Raji (cell line): ENCODE data around the gene ANKMY1.

Source experiments
- POLR2A ChIP-seq: IDR thresholded peaks from 2 replicates; pipeline ENCODE4 v1.6.1; 2011; ENCODE audit warnings: low read depth, low read length, control low read depth; ENCODE audit not compliant: insufficient read depth

Gene ANKMY1

DNA sequence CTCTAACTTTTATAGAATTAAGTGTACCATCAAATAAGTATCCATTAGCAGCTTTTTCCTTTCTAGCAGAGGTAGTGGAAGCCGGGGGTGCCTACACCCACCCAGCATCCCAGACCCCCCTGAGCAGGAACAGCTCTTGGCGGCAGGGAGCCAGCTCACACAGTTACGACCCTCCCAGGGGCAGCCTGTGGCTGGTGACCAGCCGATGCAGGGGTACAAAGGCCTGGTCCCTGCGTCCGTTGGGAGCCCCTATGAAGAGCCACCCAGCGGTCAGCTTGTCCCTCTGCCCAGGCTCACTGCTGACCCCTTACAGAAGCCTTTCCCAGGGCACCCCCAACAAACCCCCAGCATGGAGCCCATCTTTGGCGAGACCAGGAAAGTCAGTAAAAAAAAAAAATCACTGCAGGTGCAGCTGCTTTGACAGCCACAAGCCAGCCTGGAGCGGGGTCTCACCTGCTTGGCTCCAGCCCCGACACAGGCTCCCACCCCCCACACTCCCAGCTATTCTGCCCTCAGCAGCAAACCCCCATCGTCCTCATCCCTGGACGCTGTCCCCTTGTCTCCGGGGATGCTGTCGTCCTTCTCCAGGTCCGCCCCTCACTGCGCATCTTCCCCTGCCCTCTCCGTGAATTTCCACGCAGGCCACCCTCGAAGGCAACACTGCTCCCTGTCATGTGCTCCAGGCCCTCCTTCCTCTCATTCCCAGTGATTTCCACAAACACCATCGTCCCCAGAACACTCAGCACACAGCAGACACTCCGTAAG lies 79.3 kb downstream of the ANKMY1 start:
- no peak for TF ChIP-seq POLR2A

DNA sequence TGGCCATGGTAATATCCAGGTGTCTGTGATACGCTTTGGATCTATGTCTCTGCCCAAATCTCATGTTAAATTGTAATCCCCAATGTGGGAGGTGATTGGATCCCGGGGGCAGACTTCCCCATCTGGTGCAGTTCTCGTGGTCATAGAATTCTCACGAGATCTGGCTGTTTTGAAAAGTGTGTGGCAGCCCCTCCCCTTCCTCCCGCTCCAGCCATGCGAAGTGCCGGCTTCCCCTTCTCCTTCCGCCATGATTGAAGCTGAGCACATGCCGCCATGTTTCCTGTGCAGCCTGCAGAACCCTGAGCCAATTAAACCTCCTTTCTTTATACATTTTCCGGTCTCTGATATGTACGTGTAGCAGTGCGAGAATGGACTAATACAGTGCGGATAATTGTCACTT lies 79.9 kb downstream of the ANKMY1 start:
- no peak for TF ChIP-seq POLR2A

DNA sequence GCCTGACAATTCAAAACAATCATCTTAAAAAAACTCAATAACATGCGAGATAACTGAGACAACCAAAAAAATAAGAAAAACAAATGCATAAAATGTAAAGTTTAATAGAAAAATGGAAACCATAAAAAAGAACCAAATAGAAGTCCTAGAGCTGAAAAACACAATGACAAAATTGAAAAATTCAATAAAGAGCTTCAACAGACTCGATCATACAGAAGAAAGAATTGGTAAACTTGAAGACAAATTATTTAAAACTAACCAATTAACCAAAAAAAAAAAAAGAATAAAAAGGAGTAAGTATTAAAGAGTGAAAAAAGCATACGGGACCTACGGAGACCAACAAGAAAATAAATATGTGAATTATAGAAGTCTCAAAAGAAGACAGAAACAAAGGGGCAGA lies 84.6 kb downstream of the ANKMY1 start:
- TF ChIP-seq POLR2A: no peak

DNA sequence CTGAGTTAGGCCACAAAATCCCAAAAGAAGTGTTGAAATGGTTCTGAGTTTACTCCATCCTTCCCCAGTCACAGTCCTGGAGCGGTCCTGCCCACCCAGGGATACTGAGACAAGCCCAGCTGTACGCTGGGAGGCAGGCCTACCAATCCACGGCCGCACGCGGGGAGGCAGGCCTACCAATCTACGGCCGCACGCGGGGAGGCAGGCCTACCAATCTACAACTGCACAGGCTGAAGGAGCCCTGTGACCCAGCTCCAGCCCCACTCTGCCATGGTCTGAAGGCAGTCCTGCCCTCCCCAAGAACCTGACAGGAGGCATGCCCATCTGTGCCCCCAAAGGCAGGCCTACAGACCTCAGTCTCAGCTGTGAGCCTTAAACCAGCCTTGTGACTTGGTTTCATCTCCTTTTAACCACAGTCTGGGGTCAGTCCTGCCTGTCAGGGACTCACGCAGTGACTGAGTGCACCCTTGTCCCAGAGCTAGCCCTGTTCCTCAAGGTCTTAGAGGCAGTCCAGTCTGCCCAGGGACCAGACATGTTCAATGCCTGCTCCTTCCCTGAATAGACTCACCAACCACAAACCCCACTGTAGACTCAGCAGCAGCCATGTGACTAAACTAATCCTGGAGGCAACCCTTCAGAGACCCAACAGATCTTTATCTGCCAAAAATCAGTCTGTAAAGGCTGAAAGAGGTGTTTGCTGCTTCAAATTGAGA lies 85.6 kb downstream of the ANKMY1 start:
- TF ChIP-seq POLR2A: no peak

DNA sequence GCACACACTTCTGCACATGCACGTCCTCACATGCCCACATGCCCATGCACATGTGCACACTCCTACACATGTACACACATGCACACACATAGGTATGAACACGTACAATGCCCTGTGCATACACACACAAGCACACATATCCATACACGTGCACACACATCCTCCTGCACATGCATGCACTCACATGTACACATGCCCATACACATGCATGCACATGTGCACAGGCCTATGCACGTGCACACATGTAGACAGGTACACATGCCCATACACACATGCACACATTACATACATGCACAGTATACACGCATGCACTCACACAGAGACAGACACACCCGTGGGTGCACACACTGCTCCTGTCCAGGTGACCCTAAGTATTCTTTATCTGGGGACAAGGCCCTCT lies 88.0 kb downstream of the ANKMY1 start:
- no peak for TF ChIP-seq POLR2A

DNA sequence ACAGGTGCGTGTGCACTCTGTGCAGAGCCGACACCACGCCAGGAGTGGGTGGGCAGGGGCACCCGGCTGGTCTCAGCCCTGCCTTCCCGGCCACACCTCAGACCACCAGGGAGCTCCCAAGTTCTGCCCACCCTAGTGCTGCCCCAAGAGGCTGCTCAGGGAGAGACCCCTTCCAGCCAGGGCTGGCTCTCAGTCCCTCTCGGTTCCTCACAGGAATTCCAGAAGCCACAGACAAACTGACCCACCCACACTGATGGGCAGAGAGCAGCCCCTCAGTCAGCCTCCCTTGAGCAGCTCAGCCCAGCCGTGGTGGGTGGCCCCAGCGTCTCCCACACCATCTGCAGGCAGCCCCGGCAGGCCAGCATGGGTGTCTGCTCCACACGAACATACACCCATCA lies 88.5 kb downstream of the ANKMY1 start:
- TF ChIP-seq POLR2A: no peak

DNA sequence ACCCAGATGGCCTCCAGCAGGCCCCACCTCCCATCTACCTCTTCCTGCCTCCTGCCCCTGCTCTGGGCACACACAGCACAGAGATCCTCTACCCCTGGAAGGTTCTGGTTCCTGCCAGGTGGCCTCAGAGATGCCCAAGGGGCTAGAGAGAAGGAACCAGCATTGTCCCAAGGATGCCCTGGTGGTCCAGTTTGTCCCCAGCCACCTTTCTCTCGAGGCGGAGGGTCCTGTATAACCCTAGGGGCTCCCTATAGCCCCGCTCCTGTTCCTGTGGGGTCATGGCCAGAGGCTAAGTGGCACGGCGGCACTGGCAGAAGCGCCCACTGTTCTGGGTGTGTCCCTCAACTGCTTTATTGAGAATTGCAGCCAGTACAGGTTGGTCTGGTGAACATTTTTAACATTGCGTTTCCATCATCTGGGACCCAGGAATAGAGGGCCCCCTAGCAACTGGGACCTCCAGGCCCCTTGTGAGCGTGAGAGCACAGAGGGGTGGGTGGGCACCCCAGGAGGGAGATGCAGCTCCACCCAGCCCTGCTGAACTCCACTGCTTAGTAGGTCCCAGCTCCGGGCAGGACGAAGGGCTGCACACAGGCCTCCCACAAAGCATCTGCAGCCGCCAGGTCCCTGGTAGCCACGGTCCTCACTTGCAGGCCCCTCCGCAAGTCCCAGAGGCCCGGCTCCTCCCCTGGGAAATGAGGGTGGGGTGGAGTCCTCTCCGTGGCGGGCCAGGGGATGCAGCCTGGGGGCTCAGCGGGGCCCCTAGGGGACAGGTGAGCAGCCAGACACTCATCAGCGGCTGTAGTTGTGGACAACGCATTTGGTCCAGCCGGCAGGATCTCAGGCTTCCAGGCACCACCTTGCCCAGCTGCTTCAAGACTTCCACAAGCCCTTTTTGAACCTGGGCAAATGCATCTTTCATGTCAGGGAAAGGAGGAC lies 89.2 kb downstream of the ANKMY1 start:
- no peak for TF ChIP-seq POLR2A

DNA sequence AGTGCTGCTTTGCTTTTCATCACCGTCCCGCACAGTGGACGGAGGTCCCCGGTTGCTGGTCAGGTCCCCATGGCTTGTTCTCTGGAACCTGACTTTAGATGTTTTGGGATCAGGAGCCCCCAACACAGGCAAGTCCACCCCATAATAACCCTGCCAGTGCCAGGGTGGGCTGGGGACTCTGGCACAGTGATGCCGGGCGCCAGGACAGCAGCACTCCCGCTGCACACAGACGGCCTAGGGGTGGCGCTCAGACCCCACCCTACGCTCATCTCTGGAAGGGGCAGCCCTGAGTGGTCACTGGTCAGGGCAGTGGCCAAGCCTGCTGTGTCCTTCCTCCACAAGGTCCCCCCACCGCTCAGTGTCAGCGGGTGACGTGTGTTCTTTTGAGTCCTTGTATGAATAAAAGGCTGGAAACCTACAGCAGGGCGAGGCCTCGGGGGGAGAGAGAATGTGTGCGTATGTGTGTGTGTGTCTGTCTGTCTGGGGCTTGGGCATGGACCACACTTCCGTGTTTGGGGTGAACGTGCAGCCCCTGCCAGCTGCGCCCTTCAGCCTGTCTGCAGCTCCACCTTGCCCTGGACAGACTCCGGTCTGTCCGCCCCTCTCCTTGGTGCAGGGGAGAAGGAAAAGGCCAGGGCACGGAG lies 90.0 kb downstream of the ANKMY1 start:
- TF ChIP-seq POLR2A: no peak

DNA sequence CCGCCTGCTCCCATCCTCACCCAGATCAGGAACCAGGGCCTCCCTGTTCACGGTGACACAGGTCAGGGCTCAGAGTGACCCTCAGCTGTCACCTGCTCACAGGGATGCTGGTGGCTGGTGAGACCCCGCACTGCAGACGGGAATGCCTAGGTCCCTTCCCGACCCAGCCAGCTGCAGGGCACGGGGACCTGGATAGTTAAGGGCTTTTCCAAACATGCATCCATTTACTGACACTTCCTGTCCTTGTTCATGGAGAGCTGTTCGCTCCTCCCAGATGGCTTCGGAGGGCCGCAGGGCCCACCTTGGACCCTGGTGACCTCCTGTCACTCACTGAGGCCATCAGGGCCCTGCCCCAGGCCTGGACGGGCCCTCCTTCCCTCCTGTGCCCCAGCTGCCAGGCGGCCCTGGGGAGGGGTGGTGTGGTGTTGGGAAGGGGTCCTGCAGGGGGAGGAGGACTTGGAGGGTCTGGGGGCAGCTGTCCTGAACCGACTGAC lies 90.6 kb downstream of the ANKMY1 start:
- no peak for TF ChIP-seq POLR2A

DNA sequence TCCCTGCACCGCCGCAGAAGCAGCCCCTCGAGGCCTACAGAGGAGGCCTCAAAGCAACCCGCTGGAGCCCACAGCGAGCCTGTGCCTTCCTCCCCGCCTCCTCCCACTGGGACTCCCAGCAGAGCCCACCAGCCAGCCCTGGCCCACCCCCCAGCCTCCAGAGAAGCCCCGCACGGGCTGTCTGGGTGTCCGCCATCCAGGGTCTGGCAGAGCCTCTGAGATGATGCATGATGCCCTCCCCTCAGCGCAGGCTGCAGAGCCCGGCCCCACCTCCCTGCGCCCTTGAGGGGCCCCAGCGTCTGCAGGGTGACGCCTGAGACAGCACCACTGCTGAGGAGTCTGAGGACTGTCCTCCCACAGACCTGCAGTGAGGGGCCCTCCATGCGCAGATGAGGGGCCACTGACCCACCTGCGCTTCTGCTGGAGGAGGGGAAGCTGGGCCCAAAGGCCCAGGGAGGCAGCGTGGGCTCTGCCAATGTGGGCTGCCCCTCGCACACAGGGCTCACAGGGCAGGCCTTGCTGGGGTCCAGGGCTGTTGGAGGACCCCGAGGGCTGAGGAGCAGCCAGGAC lies 91.1 kb downstream of the ANKMY1 start:
- TF ChIP-seq POLR2A: no peak

DNA sequence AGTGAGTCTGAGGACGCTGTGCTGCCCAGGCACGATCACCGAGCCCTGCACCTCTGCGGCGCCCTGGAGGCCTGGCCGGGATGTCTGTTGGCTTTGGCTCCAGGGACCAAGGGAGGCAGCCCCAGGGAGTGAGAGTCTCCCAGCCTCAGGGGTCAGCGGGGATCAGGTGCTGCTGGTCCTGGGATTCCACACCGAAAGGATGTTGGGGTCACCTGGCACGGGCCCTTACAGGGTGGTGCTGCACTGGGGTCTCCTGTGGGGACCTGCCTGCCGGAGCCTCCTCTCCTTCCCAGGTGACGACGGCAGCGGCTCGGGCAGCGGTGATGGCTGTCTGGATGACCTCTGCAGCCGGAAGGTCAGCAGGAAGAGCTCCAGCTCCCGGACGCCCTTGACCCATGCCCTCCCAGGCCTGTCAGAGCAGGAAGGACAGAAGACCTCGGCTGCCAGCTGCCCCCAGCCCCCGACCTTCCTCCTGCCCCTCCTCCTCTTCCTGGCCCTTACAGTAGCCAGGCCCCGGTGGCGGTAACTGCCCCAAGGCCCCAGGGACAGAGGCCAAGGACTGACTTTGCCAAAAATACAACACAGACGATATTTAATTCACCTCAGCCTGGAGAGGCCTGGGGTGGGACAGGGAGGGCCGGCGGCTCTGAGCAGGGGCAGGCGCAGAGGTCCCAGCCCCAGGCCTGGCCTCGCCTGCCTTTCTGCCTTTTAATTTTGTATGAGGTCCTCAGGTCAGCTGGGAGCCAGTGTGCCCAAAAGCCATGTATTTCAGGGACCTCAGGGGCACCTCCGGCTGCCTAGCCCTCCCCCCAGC lies 91.8 kb downstream of the ANKMY1 start:
- TF ChIP-seq POLR2A: no peak

DNA sequence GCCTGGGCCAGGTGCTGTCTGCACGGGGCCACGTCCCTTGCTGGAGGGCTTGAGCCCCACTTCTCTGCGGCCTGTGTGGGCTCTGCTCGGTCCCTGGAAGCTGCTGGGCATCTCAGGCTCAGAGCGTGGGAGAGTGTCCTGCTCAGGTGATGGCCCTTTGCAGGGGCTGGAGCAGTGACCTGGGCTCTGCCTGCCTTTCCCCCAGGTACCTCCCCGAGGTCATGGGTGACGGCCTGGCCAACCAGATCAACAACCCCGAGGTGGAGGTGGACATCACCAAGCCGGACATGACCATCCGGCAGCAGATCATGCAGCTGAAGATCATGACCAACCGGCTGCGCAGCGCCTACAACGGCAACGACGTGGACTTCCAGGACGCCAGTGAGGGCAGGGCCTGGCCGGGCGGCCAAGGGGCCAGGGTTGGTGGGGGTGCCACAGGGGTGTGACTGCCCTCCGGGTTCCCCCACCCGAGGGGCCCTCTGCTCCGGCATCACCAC lies 92.5 kb downstream of the ANKMY1 start:
- no peak for TF ChIP-seq POLR2A

DNA sequence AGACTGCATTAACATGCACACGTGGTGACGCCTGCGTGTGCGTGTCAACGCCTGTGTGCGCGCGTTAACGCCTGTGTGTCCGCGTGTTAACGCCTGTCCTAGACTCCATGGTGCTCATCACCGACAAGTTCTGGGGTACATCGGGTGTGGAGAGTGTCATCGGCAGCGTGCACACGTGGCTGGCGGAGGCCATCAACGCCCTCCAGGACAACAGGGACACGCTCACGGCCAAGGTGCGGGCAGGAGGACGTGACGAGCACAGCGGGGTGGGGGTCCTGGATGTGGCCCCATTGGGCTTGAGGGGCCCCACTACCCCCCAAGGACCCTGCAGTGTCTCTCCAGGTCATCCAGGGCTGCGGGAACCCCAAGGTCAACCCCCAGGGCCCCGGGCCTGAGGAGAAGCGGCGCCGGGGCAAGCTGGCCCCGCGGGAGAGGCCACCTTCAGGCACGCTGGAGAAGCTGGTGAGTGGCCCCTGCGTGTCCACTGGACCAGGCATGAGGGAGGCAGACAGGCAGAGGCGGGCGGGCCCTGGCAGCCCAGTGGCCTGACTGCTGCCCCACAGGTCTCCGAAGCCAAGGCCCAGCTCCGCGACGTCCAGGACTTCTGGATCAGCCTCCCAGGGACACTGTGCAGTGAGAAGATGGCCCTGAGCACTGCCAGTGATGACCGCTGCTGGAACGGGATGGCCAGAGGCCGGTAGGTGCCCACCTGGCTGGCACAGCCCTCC lies 93.1 kb downstream of the ANKMY1 start:
- no peak for TF ChIP-seq POLR2A
